ES-I3 (cell line): ENCODE measurements around the gene SUV39H1.

Experiments used
- H3K36me3 ChIP-seq: 2 replicates; pipeline ENCODE4 v1.6.1; 2013; ENCODE audit warnings: mild to moderate bottlenecking, low read length, control low read depth, moderate library complexity; ENCODE audit not compliant: insufficient read depth
- H3K4me1 ChIP-seq: 2 replicates; pipeline ENCODE4 v1.6.1; 2013; ENCODE audit warnings: mild to moderate bottlenecking, control low read depth, low read length; ENCODE audit not compliant: insufficient read depth
- H3K9ac ChIP-seq: 2 replicates; pipeline ENCODE4 v1.6.1; 2013; ENCODE audit warnings: low read depth, mild to moderate bottlenecking, low read length, moderate library complexity
- H3K9me3 ChIP-seq: 2 replicates; pipeline ENCODE4 v1.6.1; 2013; ENCODE audit warnings: mild to moderate bottlenecking, low read length, moderate library complexity; ENCODE audit not compliant: control insufficient read depth, insufficient read depth

The SUV39H1 gene

DNA sequence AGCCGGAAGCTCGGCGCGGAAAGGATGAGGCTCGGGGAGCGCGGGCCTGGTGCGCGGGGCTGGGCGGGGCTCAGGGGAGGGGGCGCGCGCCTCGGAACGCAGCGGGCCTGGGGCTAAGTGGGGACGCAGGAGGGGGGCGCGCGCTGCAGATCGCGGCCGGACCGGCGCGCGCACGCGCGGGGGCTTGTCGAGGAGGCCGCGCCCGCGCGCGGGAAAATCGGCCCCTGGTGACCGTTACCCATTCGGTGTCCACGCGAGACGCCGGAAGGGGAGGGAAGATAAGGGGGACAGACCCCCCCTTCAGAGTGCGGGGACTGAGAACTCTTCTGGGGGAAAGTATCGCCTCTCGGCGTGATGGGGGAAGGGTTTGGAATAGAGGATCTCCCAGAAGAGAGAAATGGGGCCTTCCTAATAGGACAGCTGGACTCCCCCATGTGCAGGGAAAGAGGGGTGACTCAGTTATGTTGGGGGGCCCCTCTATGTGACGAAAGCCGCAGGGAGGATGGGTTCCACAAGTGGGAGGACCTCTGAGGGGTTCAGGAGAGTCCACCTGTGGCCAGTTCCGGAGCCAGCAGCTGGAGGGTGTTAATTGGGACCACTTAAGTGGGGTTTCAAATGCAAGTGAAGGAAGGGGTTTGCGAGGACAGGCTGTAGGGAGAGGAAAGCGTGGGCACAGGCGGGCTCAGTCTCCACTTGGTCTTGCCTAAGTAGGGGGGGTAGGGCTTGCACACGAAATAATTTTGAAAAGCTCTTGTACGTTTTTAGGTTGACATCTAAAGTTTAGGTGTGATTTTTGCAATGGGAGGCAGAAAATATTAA lies 584 bp downstream of the SUV39H1 start:
- Histone ChIP-seq H3K36me3 (no peaks in the 10 kb centered on the region), H3K4me1 (peaks cover 13% of the 10 kb centered on the region), H3K9ac (peak overlapping the region; percentile 59), H3K9me3 (no peaks in the 10 kb centered on the region)

DNA sequence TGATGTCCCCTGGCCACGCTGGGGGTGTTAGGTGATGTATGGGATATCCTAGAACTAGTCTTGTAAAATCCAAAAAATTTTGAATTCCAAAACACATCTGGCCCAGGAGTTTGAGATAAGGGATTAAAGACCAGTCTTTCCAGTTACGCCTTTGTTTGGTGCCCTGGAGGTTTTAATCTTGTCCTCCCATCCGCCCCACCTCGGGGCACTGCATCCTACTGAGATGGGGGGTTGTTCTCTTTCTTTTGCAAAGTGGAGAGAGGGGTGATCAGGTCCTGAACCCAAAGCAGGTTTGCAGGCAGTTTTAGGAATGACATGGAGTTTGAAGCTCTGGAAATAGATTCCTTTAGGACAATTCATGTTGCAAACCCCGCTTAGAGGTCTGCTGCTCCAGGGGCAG lies 1.8 kb downstream of the SUV39H1 start:
- Histone ChIP-seq H3K36me3 (no peaks in the 10 kb centered on the region; the same call in 1 of the 2 replicates), H3K4me1 (peaks cover 8% of the 10 kb centered on the region), H3K9ac (no peak overlapping the region), H3K9me3 (no peaks in the 10 kb centered on the region)

DNA sequence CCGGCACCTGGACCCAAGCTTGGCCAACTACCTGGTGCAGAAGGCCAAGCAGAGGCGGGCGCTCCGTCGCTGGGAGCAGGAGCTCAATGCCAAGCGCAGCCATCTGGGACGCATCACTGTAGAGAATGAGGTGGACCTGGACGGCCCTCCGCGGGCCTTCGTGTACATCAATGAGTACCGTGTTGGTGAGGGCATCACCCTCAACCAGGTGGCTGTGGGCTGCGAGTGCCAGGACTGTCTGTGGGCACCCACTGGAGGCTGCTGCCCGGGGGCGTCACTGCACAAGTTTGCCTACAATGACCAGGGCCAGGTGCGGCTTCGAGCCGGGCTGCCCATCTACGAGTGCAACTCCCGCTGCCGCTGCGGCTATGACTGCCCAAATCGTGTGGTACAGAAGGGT lies 3.7 kb downstream of the SUV39H1 start:
- Histone ChIP-seq H3K9ac (no peak overlapping the region), H3K4me1 (peaks cover 11% of the 10 kb centered on the region), H3K9me3 (no peaks in the 10 kb centered on the region), H3K36me3 (no peaks in the 10 kb centered on the region; the same call in 1 of the 2 replicates)

DNA sequence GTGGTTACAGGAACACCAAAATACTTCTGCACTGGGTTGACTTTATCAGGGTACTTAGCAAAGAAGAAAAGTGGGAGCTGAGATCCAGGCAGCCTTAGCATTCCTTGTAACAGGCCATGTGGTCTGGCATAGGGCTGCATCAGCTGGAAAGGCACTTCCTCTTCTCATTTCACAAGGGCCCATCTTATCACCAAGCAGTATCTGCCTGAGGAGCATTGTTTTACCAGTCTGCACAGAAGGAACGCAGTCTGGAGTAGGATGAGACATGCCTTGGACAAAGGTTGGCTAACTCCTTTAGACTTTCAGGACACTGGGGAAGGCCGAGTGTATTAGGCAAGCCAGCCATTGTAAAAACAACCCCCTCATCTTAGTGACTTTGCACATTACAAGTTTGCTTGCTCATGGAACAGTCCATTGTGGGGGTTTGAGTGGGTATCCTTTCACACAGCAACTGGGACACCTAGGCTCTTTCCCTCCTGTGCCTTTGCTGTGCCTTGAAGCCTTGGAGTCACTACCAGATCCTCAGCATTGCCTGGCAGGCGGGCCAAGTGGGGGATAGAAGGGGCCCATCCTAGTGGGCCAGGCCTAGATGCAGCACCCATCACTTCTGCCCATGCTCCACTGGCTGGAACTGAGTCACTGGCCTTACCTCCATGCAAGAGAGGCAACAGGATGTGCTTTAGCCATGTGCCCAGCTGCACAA lies 4.6 kb downstream of the SUV39H1 start:
- no peaks in the 10 kb centered on the region for H3K9me3 ChIP-seq
- no peaks in the 10 kb centered on the region; the same call in 1 of the 2 replicates for H3K36me3 ChIP-seq
- H3K9ac ChIP-seq: no peak overlapping the region
- peaks cover 11% of the 10 kb centered on the region for H3K4me1 ChIP-seq

DNA sequence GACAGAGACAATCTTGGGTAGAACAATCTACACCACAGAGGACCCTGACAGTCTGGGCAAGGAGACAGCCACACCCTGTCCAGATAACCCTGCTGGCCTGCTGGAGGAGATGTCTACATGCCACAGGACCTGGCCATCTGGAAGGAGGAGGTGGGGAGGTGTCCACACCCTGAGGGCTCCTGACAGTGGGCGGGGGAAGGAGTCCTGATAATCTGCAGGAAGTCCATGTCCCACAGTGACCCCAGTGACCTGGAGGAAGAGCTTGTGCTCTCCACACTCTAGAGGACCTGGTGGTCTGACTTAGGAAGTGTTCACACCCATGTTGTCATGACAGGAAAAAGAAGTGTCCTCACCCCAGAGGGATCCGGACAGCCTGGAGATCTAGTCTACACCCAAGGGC lies 5.5 kb downstream of the SUV39H1 start:
- no peaks in the 10 kb centered on the region; the same call in 1 of the 2 replicates for H3K36me3 ChIP-seq

DNA sequence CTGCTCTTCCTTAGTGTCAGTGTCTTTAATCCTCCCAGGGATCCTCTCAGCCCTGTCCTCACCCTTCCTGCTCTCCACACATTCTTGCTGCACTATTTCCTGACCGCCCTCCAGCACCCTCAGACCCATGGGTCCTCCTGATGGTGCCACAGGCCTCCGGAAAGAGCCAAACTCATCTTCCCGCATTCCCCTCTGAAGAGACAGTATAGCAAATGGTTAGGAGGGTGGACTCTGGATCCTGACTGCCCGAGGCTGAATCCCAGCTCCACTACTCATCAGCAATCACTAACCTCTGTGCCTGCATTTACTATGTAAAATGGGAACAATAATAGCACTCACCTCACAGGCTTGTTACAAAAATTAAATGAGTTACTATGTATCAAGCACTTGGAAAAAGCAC lies 6.2 kb downstream of the SUV39H1 start:
- no peak overlapping the region for H3K9ac ChIP-seq
- H3K36me3 ChIP-seq: no peaks in the 10 kb centered on the region; the same call in 1 of the 2 replicates

More for the DNA sequence above, 5.5 kb downstream of the SUV39H1 start:
- Histone ChIP-seq H3K4me1 (peaks cover 11% of the 10 kb centered on the region), H3K9ac (no peak overlapping the region), H3K9me3 (no peaks in the 10 kb centered on the region)

DNA sequence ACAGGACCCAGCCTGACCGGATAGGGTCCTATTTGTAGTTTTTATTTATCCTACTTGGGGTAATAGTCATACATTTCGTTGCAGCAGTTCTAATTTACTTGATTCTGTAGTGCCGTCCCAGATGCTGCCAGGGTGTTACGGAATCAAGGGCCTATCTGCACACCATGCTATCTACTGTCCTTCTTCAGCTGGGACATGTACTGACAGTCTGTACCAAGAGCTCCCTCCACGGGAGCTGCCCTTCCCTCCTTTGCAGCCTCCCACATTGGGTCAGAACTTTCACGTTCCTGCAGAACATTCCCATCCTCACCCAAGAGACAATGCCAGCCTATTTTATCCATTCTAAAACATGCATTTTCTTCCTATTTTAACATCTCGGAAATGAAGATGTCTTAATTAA lies 6.7 kb downstream of the SUV39H1 start:
- H3K9me3 ChIP-seq: no peaks in the 10 kb centered on the region
- no peak overlapping the region for H3K9ac ChIP-seq
- peaks cover 6% of the 10 kb centered on the region for H3K4me1 ChIP-seq
- H3K36me3 ChIP-seq: no peaks in the 10 kb centered on the region; the same call in 1 of the 2 replicates

More for the DNA sequence above, 6.2 kb downstream of the SUV39H1 start:
- Histone ChIP-seq H3K4me1 (peaks cover 10% of the 10 kb centered on the region), H3K9me3 (no peaks in the 10 kb centered on the region)

DNA sequence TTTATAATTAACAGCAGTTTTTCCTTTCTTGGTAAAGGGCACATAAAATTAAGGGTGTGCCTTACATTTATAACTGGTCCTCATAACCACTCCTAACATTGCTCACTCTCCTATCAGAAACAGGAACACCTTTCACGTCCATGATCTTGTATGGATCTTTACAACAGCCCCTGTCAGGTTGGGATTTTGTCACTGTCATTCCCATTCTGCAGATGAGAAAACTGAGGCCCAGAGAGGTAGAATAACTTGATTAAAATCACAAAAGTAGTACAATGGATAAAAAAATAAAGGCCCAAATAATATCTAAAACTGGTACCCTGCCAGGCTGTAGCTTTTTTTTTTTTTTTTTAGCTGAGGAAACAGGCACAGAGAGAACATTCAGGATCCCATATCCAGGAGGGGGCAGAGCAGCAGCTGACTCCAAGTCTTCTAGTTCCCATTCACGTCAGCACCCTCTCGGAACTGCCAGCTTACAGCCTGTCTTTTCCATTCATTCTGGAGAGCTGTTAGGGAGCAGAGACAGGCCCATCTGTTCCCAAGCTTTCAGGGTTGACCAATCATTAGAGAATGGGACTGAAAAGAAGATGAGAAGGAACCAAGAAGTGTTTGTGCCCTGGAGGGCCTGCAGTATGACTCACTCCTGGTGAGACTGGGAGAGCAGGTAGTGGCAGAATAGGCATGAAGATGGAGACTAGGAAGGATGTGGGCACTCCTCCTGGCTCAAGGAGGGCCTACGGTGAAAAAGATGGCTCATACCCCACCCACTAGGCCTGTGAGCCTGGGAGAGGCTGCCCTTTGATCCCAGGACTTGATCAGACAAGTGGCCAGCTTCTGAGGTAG lies 7.3 kb downstream of the SUV39H1 start:
- H3K36me3 ChIP-seq: no peaks in the 10 kb centered on the region; the same call in 1 of the 2 replicates
- H3K9ac ChIP-seq: no peak overlapping the region
- H3K9me3 ChIP-seq: no peaks in the 10 kb centered on the region
- peaks cover 3% of the 10 kb centered on the region; the same call in 1 of the 2 replicates for H3K4me1 ChIP-seq

DNA sequence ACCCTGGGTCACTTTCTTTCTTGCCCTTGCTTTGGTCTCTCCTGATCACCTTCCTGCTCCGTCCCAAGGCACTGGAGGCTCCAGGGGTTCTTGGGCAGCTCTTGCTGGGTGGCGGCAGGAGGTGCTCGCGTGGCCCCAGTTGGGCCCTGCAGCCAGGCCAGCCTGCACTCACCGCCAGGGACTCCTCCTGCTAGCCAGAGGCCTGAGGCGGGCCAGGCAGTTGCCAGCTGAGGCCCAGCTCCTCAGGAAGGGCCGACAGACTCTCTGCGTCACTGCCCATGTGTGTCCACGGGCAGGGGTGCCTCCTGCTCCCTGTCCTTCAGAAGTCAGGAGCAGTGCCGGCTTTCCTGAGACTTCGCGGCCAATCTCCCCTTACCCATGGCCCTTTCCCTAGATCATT lies 9.3 kb downstream of the SUV39H1 start:
- Histone ChIP-seq H3K9me3 (no peaks in the 10 kb centered on the region), H3K36me3 (no peaks in the 10 kb centered on the region; the same call in 1 of the 2 replicates), H3K9ac (no peak overlapping the region), H3K4me1 (peaks cover 3% of the 10 kb centered on the region; the same call in 1 of the 2 replicates)

DNA sequence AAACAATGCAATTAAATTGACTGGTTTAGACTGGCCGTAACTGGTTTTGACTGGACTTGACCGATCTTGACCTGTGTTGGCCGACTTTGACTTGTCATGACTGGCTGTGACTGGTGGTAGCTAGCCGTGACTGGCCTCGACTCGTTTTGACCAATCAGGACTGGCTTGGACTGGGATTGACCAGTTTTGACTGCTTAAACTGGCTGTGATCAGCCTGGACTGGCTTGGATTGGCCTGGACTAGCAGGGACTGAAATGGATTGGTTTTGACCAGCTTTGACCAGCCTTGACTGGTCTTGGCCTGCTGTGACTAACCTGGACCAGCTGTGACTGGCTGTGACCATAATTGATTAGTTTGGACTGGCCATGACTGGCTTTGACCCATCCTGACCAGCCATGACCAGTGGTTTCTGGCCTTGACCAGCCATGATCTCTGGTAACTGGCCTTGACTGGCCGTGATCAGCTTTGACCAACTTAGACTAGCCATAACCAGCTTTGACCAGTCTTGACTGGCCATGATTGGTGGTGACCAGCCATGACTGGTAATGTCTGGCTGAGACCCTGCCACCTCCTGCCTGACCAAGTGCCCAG lies 13.1 kb downstream of the SUV39H1 start:
- Histone ChIP-seq H3K9me3 (no peaks in the 10 kb centered on the region), H3K9ac (no peak overlapping the region), H3K4me1 (no peaks in the 10 kb centered on the region), H3K36me3 (no peaks in the 10 kb centered on the region)

DNA sequence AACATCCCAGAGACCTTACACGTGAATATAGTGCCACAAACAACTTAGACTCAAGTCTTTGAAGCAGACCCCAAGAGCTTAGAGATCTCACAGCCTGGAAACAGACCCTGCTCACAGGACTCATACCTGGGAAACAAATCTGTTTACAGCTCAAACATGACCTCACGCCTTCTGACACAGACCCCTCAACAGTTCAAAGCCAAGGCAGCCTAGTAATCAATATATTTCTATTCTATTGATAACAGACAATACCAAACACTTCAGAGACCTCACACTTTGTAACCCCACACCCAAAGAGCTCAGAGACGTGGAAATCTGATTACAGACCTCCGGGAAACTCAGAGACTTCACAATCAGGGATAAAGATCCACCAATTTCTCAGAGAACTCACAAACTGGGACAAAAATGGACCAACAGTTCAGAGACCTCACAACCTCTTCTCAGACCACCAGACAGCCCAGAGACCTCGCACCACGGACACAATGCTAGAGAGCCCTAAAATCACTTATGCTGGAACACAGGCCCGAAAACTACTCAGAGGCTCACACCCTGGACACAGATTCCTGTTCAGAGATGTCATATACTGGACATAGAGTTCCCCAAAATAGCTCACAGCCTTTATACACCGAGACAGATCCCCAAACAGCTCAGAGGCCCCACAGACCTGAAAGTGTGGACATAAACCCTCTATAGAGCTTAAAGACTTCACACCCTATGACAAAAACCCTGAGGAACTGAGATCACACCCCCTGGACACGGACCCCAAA lies 14.8 kb downstream of the SUV39H1 start:
- Histone ChIP-seq H3K9ac (no peak overlapping the region), H3K4me1 (no peaks in the 10 kb centered on the region), H3K36me3 (no peaks in the 10 kb centered on the region), H3K9me3 (no peaks in the 10 kb centered on the region)

DNA sequence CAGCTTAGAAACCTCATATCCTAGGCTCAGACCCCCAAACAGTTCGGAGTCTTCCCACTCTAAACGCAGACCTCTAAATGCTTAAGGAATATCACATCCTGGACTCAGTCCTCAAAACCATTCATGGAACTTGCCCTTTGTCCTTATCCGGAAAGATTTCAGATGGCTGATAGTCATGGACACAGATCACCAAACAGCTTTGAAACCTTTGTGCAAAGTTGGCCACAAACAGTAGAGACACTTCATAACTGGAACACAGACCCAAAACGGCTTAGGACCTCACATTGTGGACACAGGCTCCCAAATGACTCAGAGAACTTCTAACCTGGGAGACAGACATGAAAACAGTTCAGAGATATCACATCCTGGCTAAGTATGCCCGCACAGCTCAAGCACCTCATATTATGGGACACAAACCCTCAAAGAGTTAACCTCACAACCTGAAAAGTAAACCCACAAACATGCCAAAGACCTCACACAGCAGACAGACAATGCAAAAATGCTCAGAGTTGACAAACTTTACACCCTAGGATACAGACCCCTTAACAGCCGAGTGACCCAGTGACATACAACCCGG lies 15.5 kb downstream of the SUV39H1 start:
- Histone ChIP-seq H3K9me3 (no peaks in the 10 kb centered on the region), H3K9ac (no peak overlapping the region), H3K36me3 (no peaks in the 10 kb centered on the region), H3K4me1 (no peaks in the 10 kb centered on the region)

DNA sequence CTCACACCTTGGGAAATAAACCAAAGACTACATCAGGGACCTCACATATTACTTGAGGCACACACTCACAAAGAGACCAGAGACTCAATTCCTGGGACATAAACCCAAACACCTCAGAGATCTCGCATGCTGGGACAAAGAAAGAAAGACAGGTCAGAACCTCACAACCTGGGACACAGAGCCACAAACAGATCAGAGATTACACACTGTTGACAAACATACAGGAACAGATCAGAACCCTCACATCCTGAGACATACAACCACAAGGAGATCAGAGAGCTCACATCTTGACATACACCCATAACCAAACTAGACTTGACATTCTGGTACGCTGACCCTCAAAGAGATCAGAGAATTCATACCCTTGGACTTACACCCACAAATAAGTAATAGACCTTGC lies 17.3 kb downstream of the SUV39H1 start:
- H3K36me3 ChIP-seq: no peaks in the 10 kb centered on the region
- no peaks in the 10 kb centered on the region for H3K9me3 ChIP-seq
- H3K4me1 ChIP-seq: no peaks in the 10 kb centered on the region
- H3K9ac ChIP-seq: no peak overlapping the region
